Right renal cortex interstitium (tissue), 3 donors: ENCODE results near the gene EIPR1. TPM values are rescaled to one million over a fixed set of nuclear protein-coding genes. Genes with fewer than 3 reads are reported as not detected.
"Not testable (repeated sequence)": the region's sequence is repeated elsewhere in the genome, so short reads cannot be mapped to it uniquely, and the experiment has no call there.

Experiments
- DNase-seq, 3 donors: peaks; one replicate each; pipeline ENCODE4 v3.0.0-alpha.2; 2013; ENCODE audit warnings: low read depth in 3 of 3, low spot score in 2 of 3
- polyA plus RNA-seq, 3 donors: library from polyadenylated mRNA; unstranded; fragments of 120-200 nt; gene quantifications; one replicate each; pipeline ENCODE4 v1.2.1, GENCODE V29; 2013; ENCODE audit not compliant: insufficient read length in 3 of 3

The EIPR1 gene
- polyA plus RNA-seq, 3 donors, result 24.4 to 25.7 (median 25.2) TPM

DNA sequence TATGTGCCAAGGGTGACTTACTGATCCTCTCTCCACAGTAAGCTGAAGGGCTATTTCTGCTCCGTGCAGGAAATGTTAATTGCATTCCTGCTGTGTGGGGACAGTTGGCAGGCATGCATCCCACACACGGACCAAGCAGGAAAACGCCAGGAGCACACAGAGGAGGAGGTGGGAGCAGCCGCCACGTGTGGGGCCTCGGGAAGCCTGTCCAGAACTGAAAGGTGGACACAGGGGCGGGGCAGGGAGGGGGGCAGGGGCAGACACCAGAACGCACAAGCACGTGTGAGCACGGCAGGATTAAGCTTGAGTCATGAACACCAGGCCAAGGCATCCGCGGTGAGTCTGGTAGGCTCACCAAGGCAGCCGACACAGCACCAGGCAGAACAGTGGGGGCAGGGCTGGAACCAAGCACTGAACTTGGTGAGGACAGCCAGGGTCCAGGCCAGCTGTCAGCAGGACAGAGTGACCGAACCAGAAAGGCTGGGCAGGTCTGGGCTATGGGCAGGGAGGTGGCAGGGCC is 177.1 kb downstream of the EIPR1 start:
- no peak for DNase-seq

DNA sequence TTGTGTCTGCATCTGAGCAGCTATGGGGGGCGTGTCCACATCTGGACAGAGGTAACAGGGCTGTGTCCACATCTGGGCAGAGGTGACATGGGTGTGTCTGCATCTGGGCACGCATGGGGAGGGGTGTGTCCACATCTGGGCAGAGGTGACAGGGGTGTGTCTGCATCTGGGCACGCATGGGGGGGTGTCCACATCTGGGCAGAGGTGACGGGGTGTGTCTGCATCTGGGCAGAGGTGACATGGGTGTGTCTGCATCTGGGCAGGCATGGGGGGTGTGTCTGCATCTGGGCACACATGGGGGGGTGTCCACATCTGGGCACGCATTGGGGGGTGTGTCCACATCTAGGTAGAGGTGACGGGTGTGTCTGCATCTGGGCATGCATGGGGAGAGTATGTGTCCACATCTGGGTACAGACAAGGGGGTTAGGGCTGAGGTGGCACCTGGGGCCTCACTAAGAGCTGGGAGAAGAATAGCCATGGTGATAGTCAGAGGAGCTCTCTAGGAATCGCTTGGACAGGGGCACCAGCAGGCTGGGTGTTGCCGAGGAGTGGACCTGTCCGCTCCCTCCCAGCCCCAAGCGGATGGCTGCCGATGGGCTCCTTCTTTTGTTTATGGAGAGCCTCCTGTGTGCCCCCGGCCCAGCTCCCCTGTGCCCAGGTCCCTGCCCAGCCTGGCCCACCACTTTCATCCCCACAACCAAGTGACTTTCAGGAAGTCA is 177.8 kb downstream of the EIPR1 start:
- no peak for DNase-seq

DNA sequence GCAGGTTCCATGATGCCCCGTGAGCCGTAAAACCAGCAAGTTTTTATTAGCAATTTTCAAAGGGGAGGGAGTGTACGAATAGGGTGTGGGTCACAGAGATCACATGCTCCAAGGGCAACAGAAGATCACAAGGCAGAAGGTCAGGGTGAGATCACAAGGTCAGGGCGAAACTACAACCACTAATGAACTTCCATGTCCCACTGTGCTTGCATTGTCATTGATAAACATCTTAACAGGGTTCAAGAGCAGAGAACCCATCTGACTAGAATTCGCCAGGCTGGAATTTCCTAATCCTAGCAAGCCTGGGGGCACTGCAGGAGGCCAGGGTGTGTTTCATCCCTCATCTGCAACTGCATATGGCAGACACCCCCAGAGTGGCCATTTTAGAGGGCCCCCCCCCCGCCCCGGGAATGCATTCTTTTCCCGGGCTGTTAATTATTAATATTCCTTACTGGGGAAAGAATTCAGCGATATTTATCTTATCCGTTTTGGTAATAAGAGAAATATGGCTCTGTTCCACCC is 178.9 kb downstream of the EIPR1 start:
- not testable (repeated sequence) for DNase-seq

DNA sequence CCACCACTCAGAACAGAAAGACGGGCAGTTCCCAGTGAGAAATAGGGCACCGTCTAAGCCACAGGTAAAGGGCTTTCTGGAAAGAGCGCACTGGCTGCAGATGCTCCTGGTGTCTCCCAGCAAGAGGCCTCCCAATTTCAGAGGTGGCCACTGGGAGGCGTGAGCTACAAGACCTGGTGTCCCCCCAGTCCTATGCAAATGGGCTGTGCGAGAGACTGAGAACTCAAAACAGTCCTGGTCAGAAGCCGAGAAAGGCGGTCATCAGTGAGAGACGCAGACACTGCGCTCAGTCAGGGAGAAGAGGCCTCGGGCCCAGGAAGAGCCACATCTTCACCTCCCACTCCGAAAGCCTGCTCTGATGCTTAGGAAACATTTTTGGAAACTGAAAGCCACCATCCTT is 179.5 kb downstream of the EIPR1 start:
- no peak for DNase-seq

DNA sequence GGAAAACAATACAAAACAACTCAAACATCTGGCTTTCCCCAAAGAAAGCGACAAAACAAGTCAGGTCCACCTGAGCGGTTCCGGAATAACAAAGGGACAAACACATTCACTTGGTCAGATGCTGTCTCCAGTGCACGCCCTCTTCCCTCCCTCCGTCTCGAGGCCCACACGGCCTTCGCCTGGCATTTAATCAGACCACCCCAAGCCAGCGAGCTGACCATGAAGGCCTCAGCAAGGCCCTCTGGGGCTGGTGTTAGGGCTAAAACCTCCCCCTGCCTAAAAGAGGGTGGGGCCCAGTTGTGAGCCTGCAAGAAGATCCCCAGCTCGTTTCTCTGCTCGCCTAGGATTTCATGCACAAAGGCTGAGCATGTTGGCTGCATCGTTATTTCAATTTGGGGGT is 180.3 kb downstream of the EIPR1 start:
- DNase-seq, result no peak

DNA sequence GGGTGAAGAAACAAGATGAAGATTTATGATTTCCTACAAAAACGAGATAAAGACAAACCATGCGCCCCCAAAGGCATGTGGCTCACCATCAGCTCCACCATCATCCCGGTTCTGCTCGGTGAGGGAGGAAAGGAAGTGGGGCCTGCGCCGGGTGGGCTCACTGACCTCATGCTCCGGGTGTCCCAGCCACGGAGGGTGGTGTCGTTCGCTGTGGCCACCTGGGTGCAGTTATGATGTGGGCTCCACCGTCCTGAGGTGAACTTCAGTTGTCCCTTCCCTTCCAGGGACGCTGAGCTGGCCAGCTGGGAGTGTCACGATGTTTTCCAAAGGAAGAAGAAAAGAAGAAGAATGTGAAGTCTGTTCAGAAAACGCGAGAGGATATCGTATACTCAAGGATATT is 180.9 kb downstream of the EIPR1 start:
- no peak for DNase-seq

DNA sequence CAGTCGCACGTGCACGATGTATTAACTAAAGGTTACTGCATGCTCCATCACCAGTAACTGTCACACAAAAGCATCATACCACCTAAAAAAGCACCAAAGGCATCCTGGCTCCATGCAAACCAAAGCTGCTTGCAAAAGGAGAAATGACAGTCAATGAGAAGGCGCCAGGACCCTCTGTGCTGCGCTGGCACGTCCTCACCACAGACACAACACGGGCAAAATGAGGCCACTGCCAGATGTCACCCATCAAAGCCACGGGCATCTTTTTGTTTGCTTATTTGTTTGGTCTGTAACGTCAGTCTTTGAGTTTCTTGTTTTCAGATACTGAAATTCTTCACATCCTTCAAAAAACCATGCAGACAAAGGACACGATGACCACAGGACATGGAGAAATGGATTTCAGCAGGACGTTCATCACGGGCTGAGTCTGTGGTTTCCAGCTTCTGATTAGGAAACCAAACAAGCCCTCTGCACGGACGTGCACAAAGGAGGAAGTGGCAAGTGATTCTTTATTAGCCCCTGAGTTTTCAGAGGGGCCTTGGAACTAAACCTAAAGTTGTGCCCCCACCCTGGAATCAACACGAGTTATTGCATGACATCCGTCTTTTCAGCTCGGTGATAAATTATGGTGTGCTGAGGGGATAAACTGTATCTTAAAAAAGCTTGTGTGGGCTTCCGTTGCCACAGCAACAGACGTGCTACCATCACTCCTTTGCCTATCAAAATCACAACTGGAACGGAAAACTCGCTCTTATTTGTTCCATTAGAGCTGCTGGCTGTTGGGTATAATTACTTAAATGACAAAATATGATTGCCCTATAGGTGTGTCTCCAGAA is 181.8 kb downstream of the EIPR1 start:
- DNase-seq, result no peak

DNA sequence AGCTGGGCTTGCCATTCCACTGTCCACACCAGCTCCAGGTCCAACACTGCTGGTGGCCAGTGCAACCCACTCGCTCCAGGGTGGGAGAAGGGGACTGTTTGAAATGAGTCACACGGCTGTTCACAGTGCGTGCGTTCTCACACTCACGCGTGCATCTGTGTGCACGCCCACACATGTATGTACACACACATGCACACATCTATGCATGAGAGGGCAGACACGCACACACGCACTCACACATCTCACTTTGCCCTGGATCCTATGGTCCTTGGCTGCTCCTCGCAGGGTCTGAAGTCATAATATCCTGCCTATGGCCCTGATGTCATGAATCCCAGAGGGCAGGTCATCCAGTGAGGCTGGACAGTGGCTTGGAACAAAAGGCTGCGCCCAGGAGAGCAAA is 182.8 kb downstream of the EIPR1 start:
- DNase-seq, result no peak

DNA sequence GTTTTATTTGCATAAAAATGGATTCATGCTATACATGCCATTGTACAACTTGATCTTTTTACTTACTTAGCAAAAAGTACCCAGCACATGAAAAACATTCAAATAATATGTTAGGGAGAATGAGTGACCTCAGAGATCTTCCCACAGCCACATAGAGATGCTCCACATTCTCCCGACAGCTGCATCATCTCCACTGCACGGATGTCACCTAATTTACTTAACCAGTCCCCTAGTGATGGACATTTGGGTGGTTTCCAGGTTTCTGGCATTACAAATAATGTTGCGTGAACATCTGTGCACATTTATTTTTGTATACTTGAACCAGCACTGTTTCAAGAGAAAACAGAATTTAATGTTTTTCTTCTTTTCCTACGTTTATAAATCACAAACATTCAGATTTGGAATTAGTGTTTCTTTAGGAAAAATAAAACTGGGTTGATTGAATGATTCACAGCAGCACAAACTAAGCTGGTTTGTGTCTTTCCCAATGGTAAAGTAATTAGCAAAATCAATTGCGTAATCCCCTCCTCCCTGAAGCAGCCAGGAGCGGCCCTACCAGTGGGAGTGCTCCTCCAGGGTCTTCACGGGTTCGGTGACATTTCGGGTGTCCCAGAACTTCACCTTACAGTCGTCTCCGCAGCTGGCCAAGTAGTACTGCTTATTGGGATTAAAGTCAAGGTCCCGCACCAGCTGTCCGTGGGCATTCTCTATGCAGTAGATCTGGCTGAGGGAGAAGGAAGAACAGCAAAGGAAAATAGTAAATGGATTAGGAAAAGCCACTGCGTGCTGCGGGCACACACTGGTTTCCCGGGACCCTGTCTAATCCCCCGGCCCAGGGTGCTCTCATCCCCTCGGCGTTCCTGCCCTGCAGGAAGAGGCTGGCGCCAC is 183.9 kb downstream of the EIPR1 start:
- no peak for DNase-seq

DNA sequence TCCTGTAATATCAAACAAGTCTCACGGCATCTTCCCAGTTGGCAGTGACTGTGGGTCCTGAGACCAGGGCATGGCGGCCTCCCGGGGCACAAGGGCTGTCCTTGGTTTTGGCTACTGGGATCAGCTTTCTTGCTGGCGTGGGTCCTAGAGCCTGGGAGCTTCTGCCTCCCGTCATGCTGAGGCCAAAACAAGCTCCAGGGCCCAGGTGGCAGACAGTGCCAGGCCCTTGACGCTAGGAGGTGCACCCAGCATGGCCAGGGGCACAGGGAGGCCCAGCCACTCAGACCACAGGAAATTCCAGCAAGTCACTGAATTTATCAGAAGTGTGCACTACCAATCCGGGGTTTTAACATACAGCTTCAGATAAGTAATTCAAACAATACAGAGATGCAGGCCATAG is 184.7 kb downstream of the EIPR1 start:
- DNase-seq, result no peak

DNA sequence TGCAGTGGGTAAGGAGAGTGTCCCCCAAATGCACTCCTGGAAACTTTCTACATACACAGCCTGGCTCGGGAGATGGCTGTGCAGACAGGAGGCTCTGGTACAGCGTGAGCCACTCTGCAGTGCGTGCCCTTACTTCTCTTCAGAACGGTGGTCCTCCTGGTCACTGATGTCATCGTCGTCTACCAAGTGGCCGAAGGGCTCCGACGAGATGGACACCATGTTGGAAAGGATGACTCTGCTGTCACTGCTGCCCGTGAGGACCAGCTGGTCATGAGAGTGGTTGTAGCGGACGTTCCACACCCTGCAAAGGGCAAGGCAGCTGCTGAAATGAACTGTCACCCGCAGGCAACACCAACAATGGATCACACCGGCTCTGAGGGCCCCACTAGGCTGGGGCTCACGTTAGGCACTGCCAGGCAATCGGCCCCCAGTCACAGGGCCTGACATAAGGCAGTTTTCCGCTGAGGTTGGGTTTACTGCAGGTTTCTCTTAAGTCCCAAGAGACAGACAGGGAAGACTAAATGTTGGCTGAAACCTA is 185.3 kb downstream of the EIPR1 start:
- no peak for DNase-seq

DNA sequence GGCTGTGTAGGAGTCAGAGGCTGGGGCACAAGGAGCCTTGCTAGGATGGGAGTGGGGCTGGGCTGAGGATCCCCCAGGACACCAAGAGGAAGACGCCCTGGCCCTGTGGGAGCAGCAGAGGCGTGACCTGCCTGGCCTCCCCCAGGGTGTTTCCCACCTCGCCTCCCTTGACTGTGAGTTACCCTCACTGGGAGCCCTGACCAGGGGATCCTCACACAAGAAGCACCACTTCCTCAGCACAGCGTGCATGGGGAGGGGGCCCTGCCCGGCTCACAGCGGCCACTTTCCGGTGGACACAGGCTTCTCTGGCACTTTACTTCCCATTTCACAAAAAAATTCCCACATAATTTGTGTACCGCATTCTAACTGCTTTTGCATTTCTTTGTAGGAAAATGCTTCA is 187.7 kb downstream of the EIPR1 start:
- DNase-seq, result no peak

DNA sequence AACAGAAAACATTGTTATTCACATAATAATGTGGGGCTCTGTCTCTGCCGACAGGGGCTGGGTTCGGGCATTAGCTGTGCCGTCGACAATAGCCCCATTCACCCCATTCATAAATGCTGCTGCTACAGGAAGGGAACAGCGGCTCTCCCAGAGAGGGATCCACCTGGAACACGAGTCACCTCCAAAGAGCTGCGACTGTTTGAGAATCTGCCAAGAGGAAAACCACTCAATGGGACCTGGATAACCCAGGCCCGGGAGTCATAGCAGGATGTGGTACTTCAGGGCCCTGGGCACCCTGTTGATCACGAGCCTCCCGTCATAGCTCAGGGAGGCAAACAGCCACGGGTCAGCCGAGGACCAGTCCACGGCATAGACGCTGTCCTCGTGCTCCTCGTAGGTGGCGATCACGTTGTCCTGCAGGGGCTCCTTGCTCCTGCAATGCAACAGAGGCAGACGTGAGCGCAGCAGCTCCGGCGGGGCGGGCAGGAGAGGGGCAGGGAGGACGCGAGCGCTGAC is 188.5 kb downstream of the EIPR1 start:
- no peak for DNase-seq

DNA sequence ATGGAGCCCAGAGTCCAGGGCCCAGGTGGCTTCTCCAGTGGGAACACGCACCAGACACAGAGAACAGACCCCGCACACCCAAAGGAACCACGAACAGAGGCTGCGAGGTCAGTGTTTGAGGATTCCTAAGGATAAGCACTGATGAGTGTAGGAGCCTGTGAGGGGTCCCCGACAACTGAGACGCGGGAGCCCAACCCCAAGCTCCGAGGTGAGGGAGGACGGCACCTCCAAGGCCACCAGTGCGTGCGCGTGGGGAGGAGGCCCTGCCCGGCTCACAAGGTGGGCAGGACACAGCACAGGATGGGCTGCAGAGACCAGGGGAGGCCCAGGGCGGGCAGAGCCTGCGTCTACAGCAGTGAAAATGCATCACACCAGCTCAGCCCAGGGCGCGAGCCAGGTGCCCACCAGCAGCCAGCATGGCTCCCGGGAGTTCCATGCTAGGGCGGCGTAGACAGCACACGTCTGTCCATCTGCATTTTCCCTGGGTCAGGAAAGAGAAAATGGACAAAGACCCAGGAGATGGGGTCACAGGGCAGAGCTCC is 189.1 kb downstream of the EIPR1 start:
- DNase-seq, result no peak

DNA sequence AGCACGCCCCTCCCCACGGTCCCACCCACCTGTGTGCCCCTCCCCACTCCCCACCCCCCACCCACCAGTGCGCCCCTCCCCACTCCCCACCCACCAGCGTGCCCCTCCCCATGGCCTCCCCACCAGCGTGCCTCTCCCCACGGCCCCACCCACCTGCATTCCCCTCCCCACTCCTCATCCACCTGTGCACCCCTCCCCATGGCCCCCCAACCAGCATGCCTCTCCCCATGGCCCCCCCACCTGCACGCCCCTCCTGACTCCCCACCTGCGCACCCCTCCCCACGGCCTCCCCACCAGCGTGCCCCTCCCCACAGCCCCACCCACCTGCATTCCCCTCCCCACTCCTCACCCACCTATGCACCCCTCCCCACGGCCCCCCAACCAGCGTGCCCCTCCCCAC is 190.2 kb downstream of the EIPR1 start:
- no peak for DNase-seq

DNA sequence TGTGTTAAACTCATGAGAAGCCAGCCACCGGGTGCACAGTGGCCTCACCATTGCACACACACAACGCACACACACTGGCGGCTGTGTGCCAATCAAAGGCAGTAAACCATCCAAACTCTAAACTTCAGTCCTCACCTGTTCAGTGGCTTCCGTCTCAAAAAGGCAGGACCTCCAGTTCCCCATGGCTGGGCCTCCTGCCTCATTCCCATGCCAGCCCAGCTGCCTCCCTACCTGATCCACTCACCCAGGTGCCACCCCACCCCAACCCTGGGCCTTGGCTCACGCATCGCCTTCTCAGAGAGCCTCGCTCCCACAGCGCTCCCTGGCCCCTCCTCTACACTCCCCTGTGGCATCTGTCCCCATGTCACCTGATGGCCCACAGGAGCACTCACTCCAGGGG is 190.9 kb downstream of the EIPR1 start:
- DNase-seq, result no peak

DNA sequence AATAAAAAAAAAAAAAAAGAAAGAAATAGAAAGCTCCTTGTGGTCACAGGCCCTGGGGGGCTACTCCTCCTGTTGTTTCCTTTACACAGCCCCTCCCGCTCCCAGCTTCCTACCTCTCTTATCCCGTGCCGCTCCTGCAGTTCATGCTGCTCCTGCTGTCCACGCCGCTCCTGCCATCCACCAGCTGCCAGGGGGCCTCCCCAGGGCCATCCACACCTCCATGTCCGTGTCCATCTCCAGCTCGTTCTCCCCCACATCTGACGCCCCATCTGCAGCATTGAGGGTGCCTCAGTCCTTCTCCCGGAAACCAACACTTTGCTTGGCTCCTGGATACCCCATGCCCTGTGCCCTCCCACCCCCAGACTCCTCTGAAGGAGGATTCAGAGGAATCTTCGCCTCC is 191.7 kb downstream of the EIPR1 start:
- DNase-seq, result no peak

DNA sequence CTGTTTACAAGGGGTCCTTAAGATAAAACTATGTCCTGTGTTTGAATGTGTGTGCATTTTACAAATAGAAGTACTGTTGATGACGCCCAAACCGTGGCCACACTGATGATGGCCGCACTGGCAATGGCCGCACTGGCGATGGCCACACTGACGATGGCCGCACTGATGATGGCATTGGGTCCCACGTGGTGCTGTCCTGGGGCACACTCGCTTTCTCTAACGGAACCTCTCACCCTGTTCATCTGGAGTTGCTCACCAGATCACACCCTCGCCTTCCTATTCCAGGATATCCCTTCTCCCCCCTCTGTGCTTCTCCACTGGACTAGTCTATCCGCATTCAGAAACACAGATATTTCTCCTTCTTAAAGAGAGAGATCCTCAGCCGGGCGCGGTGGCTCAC is 192.4 kb downstream of the EIPR1 start:
- DNase-seq, result no peak

DNA sequence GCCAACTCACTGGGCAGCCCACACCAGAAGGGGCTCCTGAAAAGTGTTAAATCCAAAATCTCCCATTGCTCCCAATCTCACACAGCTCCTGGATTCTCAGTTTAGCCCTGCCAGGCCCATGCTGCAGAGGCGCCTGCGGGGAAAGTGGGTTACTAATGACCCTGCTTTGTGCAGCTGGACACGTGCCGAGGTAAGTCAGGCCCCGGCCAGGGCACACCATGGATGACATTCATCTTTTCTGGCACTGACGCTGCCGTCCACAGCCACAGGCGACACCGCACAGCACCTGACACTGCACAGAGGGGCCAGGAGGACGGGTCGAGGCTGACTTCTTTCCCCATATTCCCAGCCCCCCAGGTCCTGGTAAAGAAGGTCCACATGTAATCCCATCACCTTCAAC is 193.5 kb downstream of the EIPR1 start:
- no peak for DNase-seq

DNA sequence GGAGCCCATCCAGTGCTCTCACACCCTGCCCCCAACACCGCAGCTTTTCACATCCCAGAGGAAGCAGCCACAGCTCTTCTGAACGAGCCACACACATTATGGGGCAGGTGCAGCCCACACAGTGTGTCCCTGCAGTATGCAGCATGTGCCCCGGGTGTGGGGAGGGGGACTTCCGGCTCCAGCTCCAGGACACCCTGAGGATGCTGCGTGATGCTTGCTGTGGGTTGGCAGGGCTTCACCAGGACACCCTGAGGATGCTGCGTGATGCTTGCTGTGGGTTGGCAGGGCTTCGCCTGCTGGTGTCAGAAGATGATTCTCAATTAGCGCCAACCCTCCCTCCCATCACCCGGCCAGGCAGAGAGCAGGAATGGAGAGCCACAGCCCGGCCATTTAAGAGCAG is 193.9 kb downstream of the EIPR1 start:
- no peak for DNase-seq
